Measurements from ENCODE around the gene SMCO1.
A peak's percentile ranks its signal among the peaks of the same experiment; 100 is the strongest.
"Not testable (repeated sequence)": the region's sequence is repeated elsewhere in the genome, so short reads cannot be mapped to it uniquely, and the experiment has no call there.

The SMCO1 gene

DNA sequence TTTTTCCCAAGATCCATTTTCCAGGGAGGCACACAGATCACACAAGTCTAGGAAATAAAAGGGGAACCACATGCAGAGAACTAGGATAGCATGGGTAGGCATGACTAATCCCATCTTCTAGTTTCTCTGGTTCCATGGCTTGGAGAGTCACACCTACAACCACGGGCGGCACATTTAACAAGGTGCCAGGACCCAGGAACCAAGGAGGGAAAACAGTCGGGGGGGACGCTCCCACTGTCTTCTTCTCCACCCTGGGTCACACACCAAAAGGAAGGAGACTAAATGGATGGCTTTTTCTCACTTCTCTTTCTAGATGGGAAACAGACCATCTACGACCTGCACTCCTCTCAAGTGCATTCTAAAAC lies 4.6 kb upstream of the SMCO1 start:
- DNase-seq, result peak in 2 of 3 experiments; percentile 30 to 35

DNA sequence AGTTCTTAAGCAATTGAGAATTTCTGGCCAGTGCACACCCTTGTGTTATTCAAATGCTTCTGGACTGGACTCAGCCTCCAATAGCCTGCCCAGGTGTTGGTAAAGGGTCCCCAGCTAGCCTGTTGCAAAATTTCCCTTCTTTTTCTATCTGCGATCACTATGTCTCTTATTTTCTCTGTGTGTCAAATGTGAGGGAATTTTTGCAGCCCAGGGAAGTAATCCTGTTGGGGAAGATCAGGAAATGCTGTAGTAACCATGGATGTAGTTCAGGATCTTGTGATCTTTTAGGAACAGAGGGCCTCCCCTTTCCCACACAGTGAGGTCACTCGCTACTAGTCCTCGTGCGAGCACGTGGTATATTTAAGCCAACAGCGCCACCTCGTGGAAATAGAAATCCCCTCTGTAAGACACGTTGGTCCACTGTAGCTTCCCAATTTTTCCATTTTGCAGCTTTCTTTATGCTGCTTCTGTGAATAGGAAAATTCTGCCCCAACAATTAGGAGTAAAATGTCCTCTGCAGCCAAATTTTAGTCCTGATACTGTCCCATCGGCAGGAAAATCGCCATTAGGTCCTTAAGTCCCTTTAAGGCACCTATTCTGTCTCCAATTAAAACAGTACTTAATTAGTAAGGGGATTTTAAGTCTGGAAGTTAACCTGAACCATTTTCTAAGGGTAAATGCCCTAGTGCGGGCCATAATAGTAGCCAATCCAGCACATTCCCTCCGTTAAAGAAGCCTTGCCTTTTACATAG lies 4.0 kb upstream of the SMCO1 start:
- peak; percentile 14 to 44 (median 16) for DNase-seq

DNA sequence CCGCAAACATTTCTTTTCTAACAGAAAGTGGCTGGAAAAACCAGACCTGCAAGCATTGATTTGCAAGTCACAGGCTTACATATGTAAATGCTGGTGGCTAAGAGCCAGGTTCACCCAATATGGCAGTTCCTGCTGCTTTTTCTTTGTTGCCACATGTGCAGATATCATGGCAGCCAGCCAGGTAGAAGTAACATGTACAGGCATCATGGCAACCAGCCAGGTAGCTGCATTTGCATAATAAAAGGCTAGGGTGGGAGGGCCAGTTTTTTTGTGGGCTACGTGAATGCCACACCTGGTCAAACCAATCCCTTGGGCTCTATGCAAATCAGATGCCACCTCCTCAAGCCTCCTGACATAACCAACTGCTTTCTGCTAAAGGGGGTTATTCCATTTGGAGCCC lies 2.8 kb upstream of the SMCO1 start:
- peak in 2 of 3 experiments; percentile 19 to 48 for DNase-seq

DNA sequence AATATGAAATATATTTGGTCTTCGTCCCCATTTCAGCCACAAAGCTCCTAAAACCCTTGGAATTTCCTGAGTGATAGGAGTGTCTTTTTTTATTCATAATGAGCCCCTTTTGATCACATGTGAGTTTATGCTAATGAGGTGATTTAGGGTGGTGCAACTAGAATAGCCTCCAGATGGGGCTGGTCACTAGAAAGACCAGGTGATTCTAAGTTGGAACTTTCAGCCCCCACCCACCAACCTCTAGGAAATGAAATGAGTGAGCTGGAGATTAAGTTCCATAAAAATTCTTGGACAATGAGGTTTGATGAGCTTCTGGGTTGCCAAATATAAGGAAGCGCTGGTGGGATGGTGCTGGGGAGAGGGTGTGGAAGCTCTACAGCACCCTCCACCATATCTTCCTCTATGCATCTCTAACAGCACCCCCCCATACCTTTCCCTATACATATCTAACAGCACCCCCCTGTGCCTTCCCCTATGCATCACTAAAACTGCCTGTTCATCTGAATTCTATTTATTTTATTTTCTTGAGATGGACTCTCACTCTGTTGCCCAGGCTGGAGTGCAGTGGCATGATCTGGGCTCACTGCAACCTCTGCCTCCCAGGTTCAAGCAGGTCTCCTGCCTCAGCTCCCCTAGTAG lies 2.1 kb upstream of the SMCO1 start:
- DNase-seq, result no peak

DNA sequence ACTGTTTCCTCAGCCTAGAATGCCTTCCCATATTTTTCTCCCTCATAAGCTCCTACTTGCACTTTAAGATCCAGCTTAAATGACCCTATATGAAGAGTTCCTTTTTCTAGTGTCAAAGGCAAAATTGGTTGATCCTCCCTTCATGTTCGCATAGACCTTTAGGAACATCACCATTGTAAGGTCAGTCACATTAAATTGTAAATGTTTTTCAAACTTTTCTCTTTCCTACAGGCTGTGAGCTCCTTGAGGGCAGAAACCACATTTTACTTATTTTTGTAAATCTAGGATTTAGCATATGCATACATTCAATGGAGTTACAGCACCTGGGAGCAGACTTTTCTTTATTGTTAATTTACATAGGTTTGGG lies 813 bp downstream of the SMCO1 start:
- DNase-seq, result no peak

DNA sequence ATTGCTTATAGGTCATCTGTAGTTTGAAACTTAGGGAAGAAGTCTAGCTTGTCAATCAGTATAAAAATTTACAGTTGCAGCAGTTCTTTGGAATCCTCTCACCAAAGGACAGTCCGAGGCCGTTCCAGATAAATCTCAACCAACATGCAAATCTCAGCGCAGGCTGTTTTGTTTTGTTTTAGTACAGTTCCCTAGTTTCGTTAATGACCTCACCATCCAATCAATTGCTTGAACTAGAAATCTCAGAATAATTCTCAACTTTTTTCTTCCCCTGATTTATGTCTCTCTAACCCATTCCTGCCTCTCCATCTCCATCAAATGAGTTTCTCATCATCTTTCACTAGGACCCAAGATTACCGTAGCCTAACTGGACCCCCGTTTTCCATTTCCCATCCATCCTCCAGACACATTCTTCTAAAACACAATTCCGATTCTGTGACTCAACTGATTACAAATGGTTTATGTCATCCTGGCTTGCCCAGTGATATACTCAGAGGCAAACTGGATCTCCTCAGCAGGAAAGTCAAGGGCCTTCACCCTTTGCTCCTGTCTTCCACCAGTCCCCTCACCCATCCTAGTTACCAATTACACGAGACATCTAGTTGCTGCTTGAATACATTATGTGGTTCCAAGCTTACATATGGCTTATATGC lies 1.3 kb downstream of the SMCO1 start:
- DNase-seq, result no peak

DNA sequence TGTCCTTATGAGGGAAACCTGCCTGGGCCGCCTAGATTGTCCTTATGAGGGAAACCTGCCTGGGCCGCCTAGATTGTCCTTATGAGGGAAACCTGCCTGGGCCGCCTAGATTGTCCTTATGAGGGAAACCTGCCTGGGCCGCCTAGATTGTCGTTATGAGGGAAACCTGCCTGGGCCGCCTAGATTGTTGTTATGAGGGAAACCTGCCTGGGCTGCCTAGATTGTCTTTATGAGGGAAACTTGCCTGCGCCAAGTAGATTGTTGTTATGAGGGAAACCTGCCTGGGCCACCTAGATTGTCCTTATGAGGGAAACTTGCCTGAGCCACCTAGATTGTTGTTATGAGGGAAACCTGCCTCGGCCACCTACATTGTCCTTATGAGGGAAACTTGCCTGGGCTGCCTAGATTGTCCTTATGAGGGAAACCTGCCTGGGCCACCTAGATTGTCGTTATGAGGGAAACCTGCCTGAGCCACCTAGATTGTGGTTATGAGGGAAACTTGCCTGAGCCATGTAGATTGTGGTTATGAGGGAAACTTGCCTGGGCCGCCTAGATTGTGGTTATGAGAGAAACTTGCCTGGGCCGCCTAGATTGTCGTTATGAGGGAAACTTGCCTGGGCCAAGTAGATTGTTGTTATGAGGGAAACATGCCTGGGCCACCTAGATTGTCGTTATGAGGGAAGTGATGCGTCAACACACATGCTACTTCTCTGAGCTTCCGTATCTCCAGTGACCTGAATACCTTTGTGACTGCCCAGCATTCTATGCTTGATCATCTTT lies 3.3 kb downstream of the SMCO1 start:
- DNase-seq, result not testable (repeated sequence)

DNA sequence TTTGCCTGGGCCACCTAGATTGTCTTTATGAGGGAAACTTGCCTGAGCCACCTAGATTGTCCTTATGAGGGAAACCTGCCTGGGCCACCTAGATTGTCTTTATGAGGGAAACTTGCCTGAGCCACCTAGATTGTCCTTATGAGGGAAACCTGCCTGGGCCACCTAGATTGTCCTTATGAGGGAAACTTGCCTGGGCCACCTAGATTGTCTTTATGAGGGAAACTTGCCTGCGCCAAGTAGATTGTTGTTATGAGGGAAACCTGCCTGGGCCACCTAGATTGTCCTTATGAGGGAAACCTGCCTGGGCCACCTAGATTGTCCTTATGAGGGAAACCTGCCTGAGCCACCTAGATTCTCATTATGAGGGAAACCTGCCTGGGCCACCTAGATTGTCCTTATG lies 4.0 kb downstream of the SMCO1 start:
- not testable (repeated sequence) for DNase-seq

DNA sequence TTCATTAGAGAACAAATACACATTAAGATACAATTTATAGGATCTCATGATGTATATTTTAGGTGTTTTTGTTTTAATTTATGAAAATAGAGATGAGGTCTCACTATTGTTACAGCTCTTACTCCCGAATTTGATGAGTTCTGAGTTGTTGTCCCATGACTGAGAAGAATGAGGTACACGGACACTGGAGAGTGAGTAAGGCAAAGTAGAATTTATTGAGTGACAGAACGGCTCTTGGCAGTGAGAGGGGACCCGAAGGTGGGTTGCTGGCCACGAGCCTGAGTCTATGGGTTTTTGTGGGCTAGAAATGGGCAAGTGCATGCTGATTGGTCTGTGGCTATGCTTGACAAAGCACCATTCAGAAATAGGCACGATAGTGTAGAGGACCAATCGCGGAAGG lies 8.5 kb downstream of the SMCO1 start:
- DNase-seq, result no peak

DNA sequence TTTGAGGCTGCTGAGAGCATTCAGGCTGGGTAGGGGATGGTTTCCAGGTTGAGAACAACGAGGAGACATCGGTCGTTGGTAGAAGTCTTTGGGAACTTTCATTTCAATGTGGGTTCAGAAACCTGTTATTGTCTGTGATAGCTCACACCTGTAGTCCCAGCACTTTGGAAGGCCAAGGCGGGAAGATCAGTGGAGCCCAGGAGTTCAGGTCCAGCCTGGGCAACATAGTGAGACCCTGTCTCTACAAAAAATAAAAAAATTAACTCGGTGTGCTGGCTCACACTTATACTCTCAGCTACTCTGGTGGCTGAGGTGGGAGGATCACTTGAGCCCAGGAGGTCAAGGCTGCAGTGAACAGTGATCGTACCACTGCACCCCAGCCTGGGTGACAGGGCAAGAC lies 10.6 kb downstream of the SMCO1 start:
- no peak for DNase-seq

DNA sequence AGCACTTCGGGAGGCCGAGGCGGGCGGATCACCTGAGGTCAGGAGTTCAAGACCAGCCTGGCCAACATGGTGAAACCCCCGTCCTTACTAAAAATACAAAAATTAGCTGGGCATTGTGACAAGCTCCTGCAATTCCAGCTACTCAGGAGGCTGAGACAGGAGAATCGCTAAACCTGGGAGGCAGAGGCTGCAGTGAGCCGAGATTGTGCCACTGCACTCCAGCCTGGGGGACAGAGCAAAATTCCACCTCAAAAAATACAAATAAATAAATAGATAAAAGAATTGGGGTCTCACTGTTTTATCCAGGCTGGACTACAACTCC lies 11.1 kb downstream of the SMCO1 start:
- DNase-seq, result not testable (repeated sequence)

DNA sequence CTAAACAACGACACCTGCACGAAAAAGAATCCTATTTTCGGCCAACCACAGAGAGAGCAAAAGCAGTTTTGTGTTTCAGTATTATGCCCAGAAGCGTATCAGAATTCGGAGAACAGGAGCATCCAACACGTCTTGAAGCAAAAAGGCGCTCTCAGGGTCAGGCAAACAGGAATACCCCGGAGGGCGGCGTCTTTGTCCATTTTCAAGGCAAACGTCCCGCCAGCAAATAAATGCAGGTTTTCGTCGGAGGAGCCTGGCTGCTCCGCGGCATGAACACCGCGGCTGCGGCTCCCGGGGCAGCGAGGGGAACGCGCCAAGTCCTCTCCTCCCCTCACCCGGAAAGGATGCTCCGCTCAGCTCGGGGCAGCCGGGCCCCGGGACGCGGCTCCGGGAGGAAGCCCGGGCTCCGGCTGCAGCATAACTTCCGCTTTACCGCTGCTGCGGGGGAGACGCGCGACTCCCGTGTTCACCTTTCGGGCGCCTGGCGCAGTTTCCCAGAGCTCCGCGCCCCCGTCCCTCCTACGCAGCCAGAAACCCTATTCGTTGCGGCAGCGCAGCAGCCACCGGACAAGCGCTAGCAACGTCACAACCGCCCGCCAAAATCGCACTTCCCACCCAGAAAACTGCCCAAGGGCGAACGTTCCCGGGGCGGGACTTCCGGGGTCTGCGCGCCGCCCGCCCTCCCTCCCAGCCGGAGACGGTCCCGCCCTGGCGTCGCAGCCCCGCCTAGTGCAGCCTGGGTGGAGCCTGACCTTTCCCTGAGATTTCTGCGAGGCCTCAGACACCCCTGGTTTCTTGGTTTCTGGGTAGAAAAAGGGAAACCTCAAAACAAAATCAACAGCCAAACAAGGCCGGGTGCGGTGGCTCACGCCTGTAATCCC lies 11.7 kb downstream of the SMCO1 start, which contains the start of gene RNF168:
Gene RNF168, minus strand, starts transcription at position 573 of the 881 bp plus-strand sequence. CDS start 595 bp downstream, outside the sequence.
- DNase-seq, result peak; percentile 96 to 99 (median 98)

DNA sequence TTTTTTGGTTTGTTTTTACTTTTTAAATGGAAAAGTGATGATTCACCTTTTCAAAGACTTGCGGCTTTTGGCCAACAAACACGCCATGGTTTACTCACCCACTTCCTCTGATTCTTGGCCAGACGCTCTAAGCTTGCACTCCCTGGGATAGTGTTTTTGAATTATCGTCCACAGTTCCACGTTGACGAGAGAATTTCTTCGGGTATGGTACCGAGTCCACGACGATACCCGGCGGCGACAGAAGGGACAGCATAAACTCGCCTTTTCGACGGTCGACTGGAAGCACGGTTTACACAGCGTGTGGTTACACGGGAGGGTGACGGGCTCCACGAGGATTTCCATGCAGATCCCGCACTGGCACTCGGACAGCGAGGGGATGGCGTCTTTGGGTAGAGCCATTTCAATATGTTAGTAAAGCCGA lies 12.4 kb downstream of the SMCO1 start:
- peak; percentile 31 to 86 (median 77) for DNase-seq

DNA sequence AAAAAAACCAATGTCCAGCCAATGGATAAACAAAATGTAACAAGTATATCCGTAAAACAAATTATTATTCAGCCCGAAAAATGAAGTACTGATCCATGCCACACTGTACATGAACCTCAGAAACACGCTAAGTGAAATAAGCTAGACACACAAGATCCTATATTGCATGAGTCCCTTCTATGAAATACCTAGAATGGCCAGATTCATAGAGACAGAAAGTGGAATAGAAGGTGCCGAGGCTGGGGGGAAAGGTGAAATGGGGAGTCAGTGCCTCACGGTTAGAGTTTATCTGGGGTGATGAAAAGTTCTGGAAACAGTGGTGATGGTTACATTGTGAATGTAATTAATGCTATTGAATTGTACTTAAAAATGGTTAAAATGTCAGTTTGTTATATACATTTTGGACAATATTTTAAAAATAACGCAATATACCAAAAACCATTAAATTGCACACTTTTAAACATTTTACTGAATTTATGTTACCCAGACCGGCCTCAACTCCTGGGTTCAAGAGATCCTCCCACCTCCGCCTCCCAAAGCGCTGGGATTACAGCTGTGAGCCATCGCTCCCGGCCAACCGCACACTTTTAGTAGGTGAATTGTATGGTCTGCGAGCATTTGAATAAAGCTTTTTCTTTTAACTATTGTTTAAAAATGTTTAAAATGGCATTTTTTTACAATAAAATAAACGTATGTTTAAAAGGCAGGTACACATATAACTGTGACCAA lies 13.7 kb downstream of the SMCO1 start:
- peak in 2 of 3 experiments; percentile 23 to 67 for DNase-seq

DNA sequence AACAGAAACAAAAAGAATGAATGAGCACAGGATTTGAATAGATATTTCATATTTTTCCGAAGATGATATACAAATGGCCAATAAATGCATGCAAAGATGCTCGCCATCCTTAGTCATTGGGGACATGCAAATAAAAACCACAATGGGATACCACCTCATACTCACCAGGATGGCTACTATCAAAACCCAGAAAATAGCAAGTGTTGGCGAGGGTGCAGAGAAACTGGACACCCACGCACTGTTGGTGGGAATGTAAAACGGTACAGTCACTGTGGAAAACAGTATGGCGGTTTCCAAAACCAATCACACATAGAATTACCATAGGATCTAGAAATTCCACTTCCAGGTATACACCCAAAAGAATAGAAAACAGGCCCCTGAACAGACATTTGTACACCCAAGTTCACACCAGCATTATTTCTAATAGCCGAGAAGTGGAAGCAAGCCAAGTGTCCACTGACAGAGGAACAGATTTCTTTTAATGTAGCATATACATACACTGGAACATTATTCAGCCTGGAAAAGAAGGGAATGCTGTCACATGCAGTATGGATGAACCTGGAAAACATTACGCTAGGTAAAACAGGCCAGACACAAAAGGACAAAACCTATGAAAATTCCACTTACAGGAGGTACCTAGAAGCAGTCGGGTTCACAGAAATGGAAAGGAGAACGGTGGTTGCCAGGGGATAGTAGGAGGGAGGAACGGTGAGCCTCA lies 15.2 kb downstream of the SMCO1 start:
- DNase-seq, result no peak

DNA sequence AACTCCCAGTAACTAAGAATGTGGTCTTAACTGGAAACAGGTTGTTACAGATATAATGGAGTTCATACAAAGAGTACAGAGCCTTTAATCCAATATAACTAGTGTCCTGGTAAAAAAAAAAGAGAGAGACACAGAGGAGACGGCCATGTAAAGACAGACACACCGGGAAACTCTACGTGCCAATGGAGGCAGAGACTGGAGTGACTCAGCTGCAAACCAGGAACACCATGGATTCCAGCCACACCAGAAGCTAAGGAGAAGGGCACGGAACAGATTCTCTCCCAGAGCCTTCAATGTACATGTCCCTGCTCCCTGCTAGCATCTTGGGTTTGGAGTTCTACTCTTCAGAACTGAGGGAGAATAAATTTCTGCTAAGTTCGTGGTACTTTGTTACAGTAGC lies 16.1 kb downstream of the SMCO1 start:
- DNase-seq, result no peak

DNA sequence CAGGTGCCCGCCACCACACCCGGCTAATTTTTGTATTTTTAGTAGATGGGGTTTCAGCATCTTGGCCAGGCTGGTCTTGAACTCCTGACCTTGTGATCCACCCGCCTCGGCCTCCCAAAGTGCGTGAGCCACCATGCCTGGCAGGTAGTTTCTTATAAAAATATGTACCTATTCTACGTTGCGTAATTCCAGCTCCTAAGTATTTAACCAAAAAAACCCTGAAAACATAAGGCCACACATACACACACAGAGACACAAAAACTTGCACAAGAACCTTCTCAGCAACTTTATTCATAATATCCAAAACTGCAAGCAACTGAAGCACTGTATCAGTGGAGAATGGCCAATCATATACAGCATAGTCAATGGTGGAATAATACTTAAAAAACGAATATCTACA lies 16.8 kb downstream of the SMCO1 start:
- no peak for DNase-seq

DNA sequence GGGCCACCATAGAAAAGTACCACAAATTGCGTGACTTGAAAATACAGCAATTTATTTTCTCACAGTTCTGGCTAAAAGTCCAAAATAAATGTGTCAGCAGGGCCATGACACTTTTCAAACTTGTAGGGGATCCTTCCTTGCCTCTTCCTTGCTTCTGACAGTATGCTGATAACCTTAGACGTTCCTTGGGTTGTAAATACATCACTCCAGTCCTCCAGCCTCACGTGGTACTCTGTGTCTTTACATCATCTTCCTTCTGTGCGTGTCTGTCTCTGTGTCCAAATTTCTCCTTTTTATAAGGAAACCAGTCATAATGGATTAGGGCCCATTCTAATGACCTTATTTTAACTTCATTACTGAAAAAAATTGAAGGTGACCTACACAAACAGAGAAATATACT lies 19.0 kb downstream of the SMCO1 start:
- no peak for DNase-seq

DNA sequence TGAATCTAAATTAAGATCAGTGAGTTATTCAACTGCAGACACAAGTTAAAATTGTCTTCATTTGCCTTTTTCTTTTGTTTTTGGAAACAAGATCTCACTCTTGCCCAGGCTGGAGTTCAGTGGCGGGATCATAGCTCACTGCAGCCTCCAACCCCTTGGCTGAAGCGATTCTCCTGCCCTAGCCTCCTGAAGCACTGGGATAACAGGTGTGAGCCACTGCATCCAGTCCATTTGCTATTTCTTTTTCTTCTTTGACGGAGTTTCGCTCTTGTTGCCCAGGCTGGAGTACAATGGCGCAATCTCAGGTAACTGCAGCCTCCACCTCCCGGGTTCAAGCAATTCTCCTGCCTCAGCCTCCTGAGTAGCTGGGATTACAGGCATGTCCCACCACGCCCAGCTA lies 21.9 kb downstream of the SMCO1 start:
- no peak for DNase-seq

DNA sequence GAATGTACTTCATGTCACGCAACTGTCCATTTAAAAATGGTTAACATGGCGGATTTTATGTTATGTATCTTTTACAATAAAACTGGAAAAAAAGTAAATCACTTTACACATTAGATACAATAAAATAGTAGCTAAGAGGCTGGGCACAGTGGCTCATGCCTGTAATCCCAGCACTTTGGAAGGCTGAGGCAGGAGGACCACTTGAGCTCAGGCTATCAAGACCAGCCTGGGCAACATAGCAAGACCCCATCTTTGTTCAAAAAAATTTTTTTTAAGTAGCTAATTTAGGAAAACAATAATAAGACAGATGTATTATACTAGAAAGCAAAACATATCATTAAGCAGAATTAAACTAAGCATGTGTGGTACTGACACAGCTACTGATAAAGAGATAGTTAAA lies 23.1 kb downstream of the SMCO1 start:
- no peak for DNase-seq

DNA sequence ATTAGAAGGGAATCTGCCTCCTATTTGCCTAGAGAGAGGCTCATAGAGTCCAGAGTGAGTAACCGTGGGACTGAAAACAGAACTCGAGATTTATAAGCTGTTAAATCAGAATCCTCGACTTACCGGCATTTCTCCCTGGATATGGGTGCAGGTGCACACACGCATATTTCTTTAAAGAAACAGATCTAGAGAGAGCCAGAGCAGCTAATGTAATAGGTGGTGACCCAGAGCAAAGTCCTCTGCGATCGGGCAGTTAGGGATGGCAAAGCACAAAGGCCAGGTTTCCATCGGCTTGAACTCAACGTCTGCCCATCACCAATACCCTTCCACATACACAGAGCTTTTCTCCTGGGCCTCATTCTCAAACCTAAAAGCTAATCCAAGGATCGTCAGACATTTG lies 25.4 kb downstream of the SMCO1 start:
- no peak for DNase-seq
